IMR-90 (cell line): ENCODE data around the gene CUL4A. TPM values are rescaled to one million over a fixed set of nuclear protein-coding genes. Genes with fewer than 3 reads are reported as not detected.
A peak's percentile ranks its signal among the peaks of the same experiment; 100 is the strongest.

ENCODE experiments used
- ATAC-seq: fragments of 200-7000 bp; cut with Tn5 transposase; 2 replicates; pipeline ENCODE4 v1.9.1; 2020; ENCODE audit warnings: low read depth, mild to moderate bottlenecking, moderate library complexity
- BruUV-seq: library from RNA; stranded (reverse); fragments of 400-500 nt; replicated peaks from 2 replicates; lab custom pipeline; 2021; lab: Mats Ljungman, UMichigan
- CTCF ChIA-PET: fragments of 300-600 bp; formaldehyde crosslinking; extraction: SDS; loops from one replicate; lab custom pipeline; 2021; ENCODE audit warnings: antibody characterized with exemption; lab: Yijun Ruan, JAX
- POLR2A ChIA-PET: fragments of 300-600 bp; sonication (Branson Sonifier 250); formaldehyde crosslinking; loops from one replicate; lab custom pipeline; 2022; ENCODE audit warnings: antibody characterized with exemption; ENCODE audit not compliant: unreplicated experiment; lab: Charles Lee
- DNase-seq: peaks from one replicate; pipeline ENCODE4 v3.0.0; 2013
- H2AFZ ChIP-seq: replicated peaks from 2 replicates; pipeline ENCODE3; 2013; ENCODE audit warnings: low read length, mild to moderate bottlenecking; ENCODE audit not compliant: poor library complexity
- H2AK5ac ChIP-seq: 2 replicates; pipeline ENCODE4 v1.6.1; 2013; ENCODE audit warnings: low read depth, low read length, inconsistent platforms
- H2AK9ac ChIP-seq: replicated peaks from 2 replicates; pipeline ENCODE3; 2013; ENCODE audit warnings: mild to moderate bottlenecking, low read depth, low read length, moderate library complexity; ENCODE audit not compliant: poor library complexity
- H2BK120ac ChIP-seq: 2 replicates; pipeline ENCODE4 v1.6.1; 2013; ENCODE audit warnings: low read depth, low read length, inconsistent platforms
- H2BK15ac ChIP-seq: 3 replicates; pipeline ENCODE4 v1.6.1; 2013; ENCODE audit warnings: low read depth, low read length, inconsistent platforms
- H2BK20ac ChIP-seq: 2 replicates; pipeline ENCODE4 v1.6.1; 2013; ENCODE audit warnings: low read depth, mild to moderate bottlenecking, inconsistent platforms, low read length, moderate library complexity
- H2BK5ac ChIP-seq: 2 replicates; pipeline ENCODE4 v1.6.1; 2013; ENCODE audit warnings: mild to moderate bottlenecking, low read depth, low read length, inconsistent platforms; ENCODE audit not compliant: poor library complexity, severe bottlenecking
- H3K14ac ChIP-seq: replicated peaks from 2 replicates; pipeline ENCODE4 v1.6.1; 2013; ENCODE audit warnings: low read depth, low read length, inconsistent platforms
- H3K18ac ChIP-seq: 2 replicates; pipeline ENCODE4 v1.6.1; 2013; ENCODE audit warnings: low read depth, low read length, control low read depth
- H3K23ac ChIP-seq: 2 replicates; pipeline ENCODE4 v1.6.1; 2013; ENCODE audit warnings: low read depth, low read length, inconsistent platforms
- H3K27ac ChIP-seq: 2 replicates; pipeline ENCODE4 v1.5.1; 2013; ENCODE audit warnings: mild to moderate bottlenecking, control low read depth, low read length; ENCODE audit not compliant: insufficient read depth
- H3K27me3 ChIP-seq: 2 replicates; pipeline ENCODE4 v1.6.1; 2013; ENCODE audit warnings: low read length; ENCODE audit not compliant: control insufficient read depth, insufficient read depth
- H3K36me3 ChIP-seq: 2 replicates; pipeline ENCODE4 v1.6.1; 2013; ENCODE audit warnings: low read length, mixed read lengths; ENCODE audit not compliant: control insufficient read depth, insufficient read depth
- H3K4ac ChIP-seq: 2 replicates; pipeline ENCODE4 v1.6.1; 2013; ENCODE audit warnings: low read depth, low read length, inconsistent platforms
- H3K4me1 ChIP-seq: 2 replicates; pipeline ENCODE4 v1.6.1; 2013; ENCODE audit warnings: low read length, mixed read lengths; ENCODE audit not compliant: control insufficient read depth, insufficient read depth
- H3K4me2 ChIP-seq: 2 replicates; pipeline ENCODE4 v1.6.1; 2013; ENCODE audit warnings: low read depth, mild to moderate bottlenecking, control low read depth, low read length, moderate library complexity
- H3K4me3 ChIP-seq: 2 replicates; pipeline ENCODE4 v1.5.1; 2013; ENCODE audit warnings: low read depth, mild to moderate bottlenecking, control low read depth, low read length, moderate library complexity; ENCODE audit not compliant: insufficient read depth
- H3K56ac ChIP-seq: 2 replicates; pipeline ENCODE4 v1.6.1; 2013; ENCODE audit warnings: low read length, inconsistent platforms; ENCODE audit not compliant: insufficient read depth; ENCODE audit errors: extremely low read depth
- H3K79me1 ChIP-seq, 2 experiments: 2 replicates each; pipeline ENCODE4 v1.6.1; 2013; ENCODE audit warnings: low read length in 2 of 2, inconsistent platforms in 1 of 2, low read depth in 1 of 2
- H3K9ac ChIP-seq: 2 replicates; pipeline ENCODE4 v1.6.1; 2013; ENCODE audit warnings: low read depth, low read length, control low read depth
- H3K9me1 ChIP-seq: 2 replicates; pipeline ENCODE4 v1.6.1; 2013; ENCODE audit warnings: low read length, inconsistent platforms; ENCODE audit not compliant: insufficient read depth
- H3K9me3 ChIP-seq: 2 replicates; pipeline ENCODE4 v1.6.1; 2013; ENCODE audit warnings: low read length; ENCODE audit not compliant: control insufficient read depth, insufficient read depth
- H4K20me1 ChIP-seq: 2 replicates; pipeline ENCODE4 v1.6.1; 2013; ENCODE audit warnings: low read length, inconsistent platforms; ENCODE audit not compliant: insufficient read depth
- H4K5ac ChIP-seq: 2 replicates; pipeline ENCODE4 v1.6.1; 2013; ENCODE audit warnings: mild to moderate bottlenecking, low read depth, low read length, control low read depth
- H4K8ac ChIP-seq, 2 experiments: 2 replicates each; pipeline ENCODE4 v1.6.1; 2013; ENCODE audit warnings: low read depth in 2 of 2, low read length in 2 of 2, control low read depth in 1 of 2, inconsistent platforms in 1 of 2
- H4K91ac ChIP-seq: 2 replicates; pipeline ENCODE4 v1.6.1; 2013; ENCODE audit warnings: low read depth, low read length, inconsistent platforms; ENCODE audit not compliant: insufficient read depth
- BHLHE40 ChIP-seq: fragments of 150-350 bp; IDR thresholded peaks from 2 replicates; pipeline ENCODE4 v1.6.1; 2016; ENCODE audit warnings: mild to moderate bottlenecking, low read depth, low read length
- CEBPB ChIP-seq: IDR thresholded peaks from 2 replicates; pipeline ENCODE4 v1.6.1; 2012; ENCODE audit warnings: low read depth, low read length, improper control_type of control experiment
- CHD1 ChIP-seq: IDR thresholded peaks from 2 replicates; pipeline ENCODE4 v1.6.1; 2012; ENCODE audit warnings: low read depth, low read length, improper control_type of control experiment
- MAFK ChIP-seq: IDR thresholded peaks from 2 replicates; pipeline ENCODE4 v1.6.1; 2012; ENCODE audit warnings: low read depth, low read length, improper control_type of control experiment
- NFE2L2 ChIP-seq: fragments of 150-350 bp; IDR thresholded peaks from 2 replicates; pipeline ENCODE4 v1.6.1; 2016; ENCODE audit warnings: low read depth, mild to moderate bottlenecking, low read length
- POLR2A ChIP-seq: IDR thresholded peaks from 2 replicates; pipeline ENCODE4 v1.6.1; 2012; ENCODE audit warnings: mild to moderate bottlenecking, low read depth, low read length
- RFX5 ChIP-seq: IDR thresholded peaks from 2 replicates; pipeline ENCODE4 v1.8.0; 2012; ENCODE audit warnings: low read depth, mild to moderate bottlenecking, low read length, moderate library complexity
- WGBS, 2 experiments: methylation state at CpG; one replicate each; pipeline versions ENCODE4 v1.1.5 to v1.1.7; 2013; ENCODE audit warnings: missing lambda C conversion rate in 2 of 2; ENCODE audit not compliant: insufficient read length in 1 of 2; ENCODE audit errors: extremely low coverage in 2 of 2; 5-methylcytosine and 5-hydroxymethylcytosine counted together
- dilution Hi-C: fragments of 300-500 bp; cut with HindIII; formaldehyde crosslinking; loops from one replicate; pipeline ENCODE4 v1.14.3; 2018; ENCODE audit warnings: low sequenced_read_pairs; ENCODE audit not compliant: unreplicated experiment
- in situ Hi-C: fragments of 300-500 bp; cut with MboI; formaldehyde crosslinking; loops from 3 replicates; pipeline ENCODE4 v1.14.3; 2019; ENCODE audit warnings: low sequenced_read_pairs, inconsistent platforms, mixed read lengths
- intact Hi-C: fragments of 100-400 bp; cut with micrococcal nuclease; formaldehyde crosslinking; loops from 2 replicates; pipeline ENCODE4 v1.10.0; 2022
- polyA plus RNA-seq, 3 experiments: library from polyadenylated mRNA; depleted of rRNA; stranded (reverse); fragments of >200 nt; gene quantifications; 2 replicates each; pipeline ENCODE4 v1.2.3, GENCODE V29; 2012; ENCODE audit warnings: low replicate concordance in 1 of 3
- total RNA-seq: library from RNA; depleted of rRNA; stranded (reverse); fragments of >200 nt; gene quantifications from 2 replicates; pipeline ENCODE4 v1.2.3, GENCODE V29; 2012
- TF ChIP-seq, protein P1 (sequence below): conservative IDR thresholded peaks from 2 replicates; pipeline ENCODE4 v1.5.1; 2012; ENCODE audit warnings: mild to moderate bottlenecking, low read depth, low read length, improper control_type of control experiment
- TF ChIP-seq, protein P2 (sequence below): fragments of 150-350 bp; IDR thresholded peaks from 2 replicates; pipeline ENCODE4 v1.6.1; 2017; ENCODE audit warnings: mild to moderate bottlenecking, antibody characterized with exemption, low read length, low read depth

CUL4A gene
- total and polyA plus RNA-seq, 2 of the 4 experiments (the other 2 are of a cell fraction), result 86.0 to 146 TPM

DNA sequence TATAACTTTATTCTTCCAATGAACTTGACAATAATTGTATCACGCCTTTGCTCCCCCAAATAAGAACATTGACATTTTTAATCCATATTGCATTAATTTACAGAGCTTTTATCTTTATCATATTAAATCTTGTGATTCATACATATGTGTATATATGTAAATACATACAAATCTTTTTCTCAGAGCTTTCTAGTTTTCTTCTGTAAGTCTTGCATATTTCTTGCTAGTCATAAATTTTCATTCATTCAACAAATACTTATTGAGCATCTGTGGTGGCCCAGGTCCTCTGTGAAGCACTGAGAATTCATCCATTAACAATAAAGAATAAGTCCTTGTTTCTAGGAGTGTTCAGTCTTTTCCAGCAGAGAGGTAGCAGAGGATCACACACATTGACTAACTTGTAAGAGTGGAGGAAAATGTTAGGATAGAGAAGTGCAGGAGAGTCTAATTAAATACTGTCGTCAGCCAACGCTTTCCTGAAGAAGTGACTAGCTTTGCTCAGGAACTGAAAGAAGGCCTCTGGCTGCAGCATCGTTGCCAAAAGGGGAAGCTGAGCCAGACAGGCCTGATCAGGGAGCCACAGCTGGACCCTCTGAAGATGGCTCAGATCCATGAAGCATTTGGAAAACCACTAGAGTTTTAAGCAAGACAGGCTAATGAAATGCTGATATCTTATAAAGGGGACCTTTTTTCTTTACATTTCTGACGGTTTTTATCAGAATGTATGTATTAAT, 49.1 kb downstream of the CUL4A start (continued):
- TF ChIP-seq BHLHE40, result no peak

DNA sequence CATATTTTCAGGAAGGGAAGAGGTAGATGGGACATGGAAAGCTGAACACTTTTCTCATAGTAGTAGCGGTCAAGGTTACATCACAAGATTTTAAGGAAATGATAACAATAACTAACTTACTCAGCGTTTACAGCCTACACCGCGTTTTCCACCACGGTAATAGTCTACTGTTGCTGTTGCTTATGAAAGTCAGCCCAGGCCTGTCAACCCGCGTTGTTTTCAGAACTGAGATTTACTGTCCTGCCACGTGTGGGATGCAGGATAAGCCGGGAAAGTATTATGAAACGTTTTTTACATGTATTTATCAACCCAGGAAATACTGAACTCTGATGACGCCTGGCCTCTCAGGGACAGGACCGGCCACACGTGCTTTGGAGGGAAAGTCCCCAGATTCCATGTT, 51.6 kb downstream of the CUL4A start:
- Histone ChIP-seq H2BK15ac (no peak overlapping the region), H4K8ac (no peak overlapping the region), H4K20me1 (peaks cover 3% of the 10 kb centered on the region; the same call in 1 of the 2 replicates), H2AK9ac (no peak overlapping the region), H3K56ac (no peak overlapping the region), H3K36me3 (peaks cover 47% of the 10 kb centered on the region), H3K9me3 (no peaks in the 10 kb centered on the region), H2BK20ac (no peak overlapping the region), H3K9ac (no peak overlapping the region), H2BK5ac (no peak overlapping the region), H3K4ac (no peak overlapping the region), H3K79me1 (peaks cover 4 to 21% of the 10 kb centered on the region in 2 experiments; a peak in 3 of 4 replicates), H3K18ac (no peak overlapping the region), H4K5ac (no peak overlapping the region), H3K14ac (no peak overlapping the region), H2AFZ (peak overlapping the region; percentile 11), H3K4me3 (no peak overlapping the region), H3K4me1 (no peaks in the 10 kb centered on the region), H4K91ac (no peak overlapping the region), H3K27ac (no peak overlapping the region), H3K4me2 (no peak overlapping the region), H3K27me3 (no peaks in the 10 kb centered on the region), H3K23ac (no peak overlapping the region), H2AK5ac (no peak overlapping the region), H2BK120ac (no peak overlapping the region), H3K9me1 (peaks cover 3% of the 10 kb centered on the region; the same call in 1 of the 2 replicates)
- in situ Hi-C loops, result no loop called here
- WGBS, 2 experiments, result 100% methylated on average over 2 of the region's 13 CpGs; no CpG with 5 or more reads in 1 of the 2 experiments
- ChIA-PET POLR2A (no interaction called here), CTCF (no interaction called here)
- no TSS peak for BruUV-seq
- dilution Hi-C loops, result no loop called here
- TF ChIP-seq MAFK (no peak), NFE2L2 (no peak), CEBPB (no peak), POLR2A (no peak), RFX5 (no peak), CHD1 (no peak)
- TF ChIP-seq, protein P1, sequence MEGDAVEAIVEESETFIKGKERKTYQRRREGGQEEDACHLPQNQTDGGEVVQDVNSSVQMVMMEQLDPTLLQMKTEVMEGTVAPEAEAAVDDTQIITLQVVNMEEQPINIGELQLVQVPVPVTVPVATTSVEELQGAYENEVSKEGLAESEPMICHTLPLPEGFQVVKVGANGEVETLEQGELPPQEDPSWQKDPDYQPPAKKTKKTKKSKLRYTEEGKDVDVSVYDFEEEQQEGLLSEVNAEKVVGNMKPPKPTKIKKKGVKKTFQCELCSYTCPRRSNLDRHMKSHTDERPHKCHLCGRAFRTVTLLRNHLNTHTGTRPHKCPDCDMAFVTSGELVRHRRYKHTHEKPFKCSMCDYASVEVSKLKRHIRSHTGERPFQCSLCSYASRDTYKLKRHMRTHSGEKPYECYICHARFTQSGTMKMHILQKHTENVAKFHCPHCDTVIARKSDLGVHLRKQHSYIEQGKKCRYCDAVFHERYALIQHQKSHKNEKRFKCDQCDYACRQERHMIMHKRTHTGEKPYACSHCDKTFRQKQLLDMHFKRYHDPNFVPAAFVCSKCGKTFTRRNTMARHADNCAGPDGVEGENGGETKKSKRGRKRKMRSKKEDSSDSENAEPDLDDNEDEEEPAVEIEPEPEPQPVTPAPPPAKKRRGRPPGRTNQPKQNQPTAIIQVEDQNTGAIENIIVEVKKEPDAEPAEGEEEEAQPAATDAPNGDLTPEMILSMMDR, result no peak
- TF ChIP-seq, protein P2, sequence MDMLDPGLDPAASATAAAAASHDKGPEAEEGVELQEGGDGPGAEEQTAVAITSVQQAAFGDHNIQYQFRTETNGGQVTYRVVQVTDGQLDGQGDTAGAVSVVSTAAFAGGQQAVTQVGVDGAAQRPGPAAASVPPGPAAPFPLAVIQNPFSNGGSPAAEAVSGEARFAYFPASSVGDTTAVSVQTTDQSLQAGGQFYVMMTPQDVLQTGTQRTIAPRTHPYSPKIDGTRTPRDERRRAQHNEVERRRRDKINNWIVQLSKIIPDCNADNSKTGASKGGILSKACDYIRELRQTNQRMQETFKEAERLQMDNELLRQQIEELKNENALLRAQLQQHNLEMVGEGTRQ, result no peak
- intact Hi-C loops, result no loop called here
- ATAC-seq (no peak), DNase-seq (no peak)
